ENCODE measurements around the gene SLCO3A1.

SLCO3A1 gene

GRCh38 chr15:92104072-92104471, 250.6 kb downstream of the SLCO3A1 start:
- Histone ChIP-seq H3K36me3 (ENCODE audit: insufficient read depth, low read length) (no peaks in the 10 kb centered on the region), H3K9ac (ENCODE audit: low read length) (no peak overlapping the region), H3K9me3 (ENCODE audit: low read length) (no peaks in the 10 kb centered on the region), H3K4me3 (ENCODE audit: low read depth in 1 of 2, low read length in 2 of 2) (no peak overlapping the region), H3K4me1 (ENCODE audit: insufficient read depth, low read length) (no peaks in the 10 kb centered on the region), H3K27me3 (ENCODE audit: control insufficient read depth in 1 of 2, insufficient read depth in 2 of 2, low read length in 2 of 2) (no peaks in the 10 kb centered on the region), H3K27ac (ENCODE audit: low read depth, low read length) (no peak overlapping the region)

- no peaks in the 10 kb centered on the region for H3K9me3 ChIP-seq (ENCODE audit: low read length)
Measured at GRCh38 chr15:92105611-92106010, 252.1 kb downstream of the SLCO3A1 start.

DNA sequence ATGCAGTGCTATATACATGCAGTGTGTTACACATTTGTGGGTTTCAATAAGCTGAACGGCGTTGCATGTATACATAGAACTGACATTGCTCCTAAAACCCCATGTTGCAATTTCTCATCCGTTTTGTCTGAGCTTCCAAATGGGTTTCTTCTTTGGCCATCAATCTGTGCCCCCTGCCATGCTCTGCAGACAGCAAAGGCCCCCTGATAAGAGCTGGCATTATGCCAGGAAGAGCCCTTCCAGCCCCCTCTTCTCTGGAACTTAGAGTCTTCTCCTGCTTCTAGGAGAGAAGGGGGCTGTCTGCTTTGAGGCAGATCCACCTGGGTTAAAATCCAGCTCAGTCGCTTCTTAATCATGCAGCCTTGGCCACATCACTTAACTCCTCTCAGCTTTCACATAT, 254.0 kb downstream of the SLCO3A1 start:
- Histone ChIP-seq H3K4me3 (ENCODE audit: low read depth in 1 of 2, low read length in 2 of 2) (no peak overlapping the region), H3K4me1 (ENCODE audit: insufficient read depth, low read length) (no peaks in the 10 kb centered on the region)

More at GRCh38 chr15:92105611-92106010, 252.1 kb downstream of the SLCO3A1 start:
- Histone ChIP-seq H3K27me3 (ENCODE audit: control insufficient read depth in 1 of 2, insufficient read depth in 2 of 2, low read length in 2 of 2) (no peaks in the 10 kb centered on the region), H3K4me1 (ENCODE audit: insufficient read depth, low read length) (no peaks in the 10 kb centered on the region), H3K36me3 (ENCODE audit: insufficient read depth, low read length) (no peaks in the 10 kb centered on the region), H3K4me3 (ENCODE audit: low read depth in 1 of 2, low read length in 2 of 2) (no peak overlapping the region), H3K27ac (ENCODE audit: low read depth, low read length) (no peak overlapping the region), H3K9ac (ENCODE audit: low read length) (no peak overlapping the region)

GRCh38 chr15:92109191-92109873, 255.8 kb downstream of the SLCO3A1 start:
- Histone ChIP-seq H3K4me1 (ENCODE audit: insufficient read depth, low read length) (no peaks in the 10 kb centered on the region), H3K36me3 (ENCODE audit: insufficient read depth, low read length) (no peaks in the 10 kb centered on the region), H3K9ac (ENCODE audit: low read length) (no peak overlapping the region), H3K27me3 (ENCODE audit: control insufficient read depth in 1 of 2, insufficient read depth in 2 of 2, low read length in 2 of 2) (no peaks in the 10 kb centered on the region), H3K27ac (ENCODE audit: low read depth, low read length) (no peak overlapping the region), H3K4me3 (ENCODE audit: low read depth in 1 of 2, low read length in 2 of 2) (no peak overlapping the region), H3K9me3 (ENCODE audit: low read length) (no peaks in the 10 kb centered on the region)

More for the DNA sequence above, 254.0 kb downstream of the SLCO3A1 start:
- no peak overlapping the region for H3K9ac ChIP-seq (ENCODE audit: low read length)
- H3K27ac ChIP-seq (ENCODE audit: low read depth, low read length): no peak overlapping the region
- no peaks in the 10 kb centered on the region for H3K27me3 ChIP-seq (ENCODE audit: control insufficient read depth in 1 of 2, insufficient read depth in 2 of 2, low read length in 2 of 2)
- H3K9me3 ChIP-seq (ENCODE audit: low read length): no peaks in the 10 kb centered on the region
- no peaks in the 10 kb centered on the region for H3K36me3 ChIP-seq (ENCODE audit: insufficient read depth, low read length)

- Histone ChIP-seq H3K27me3 (ENCODE audit: control insufficient read depth in 1 of 2, insufficient read depth in 2 of 2, low read length in 2 of 2) (no peaks in the 10 kb centered on the region), H3K9me3 (ENCODE audit: low read length) (no peaks in the 10 kb centered on the region), H3K27ac (ENCODE audit: low read depth, low read length) (no peak overlapping the region), H3K36me3 (ENCODE audit: insufficient read depth, low read length) (no peaks in the 10 kb centered on the region), H3K9ac (ENCODE audit: low read length) (no peak overlapping the region), H3K4me3 (ENCODE audit: low read depth in 1 of 2, low read length in 2 of 2) (no peak overlapping the region), H3K4me1 (ENCODE audit: insufficient read depth, low read length) (no peaks in the 10 kb centered on the region)
Measured at GRCh38 chr15:92111291-92111690, 257.8 kb downstream of the SLCO3A1 start.

DNA sequence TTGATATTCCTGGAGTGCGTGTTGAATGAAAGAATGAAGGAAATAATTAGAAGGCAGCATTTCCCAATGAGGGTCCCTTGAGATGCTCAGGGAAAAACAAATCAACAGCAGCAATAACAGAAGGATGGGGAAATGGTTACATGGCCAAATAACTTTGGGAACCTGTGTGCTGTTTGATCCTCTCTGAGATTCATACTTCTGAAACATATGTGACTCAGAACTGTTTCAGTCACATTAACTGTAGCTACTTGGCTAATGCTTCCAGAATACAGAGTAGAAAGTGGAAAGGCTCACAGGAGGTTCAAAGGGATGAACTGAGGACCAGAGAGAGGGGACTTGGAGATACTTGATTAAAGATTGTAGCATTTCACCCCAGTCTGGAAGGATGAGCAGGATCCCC, 258.2 kb downstream of the SLCO3A1 start:
- H3K4me1 ChIP-seq (ENCODE audit: insufficient read depth, low read length): no peaks in the 10 kb centered on the region
- no peak overlapping the region for H3K4me3 ChIP-seq (ENCODE audit: low read depth in 1 of 2, low read length in 2 of 2)
- H3K36me3 ChIP-seq (ENCODE audit: insufficient read depth, low read length): no peaks in the 10 kb centered on the region
- H3K9me3 ChIP-seq (ENCODE audit: low read length): no peaks in the 10 kb centered on the region
- H3K27me3 ChIP-seq (ENCODE audit: control insufficient read depth in 1 of 2, insufficient read depth in 2 of 2, low read length in 2 of 2): no peaks in the 10 kb centered on the region
- H3K9ac ChIP-seq (ENCODE audit: low read length): no peak overlapping the region
- H3K27ac ChIP-seq (ENCODE audit: low read depth, low read length): no peak overlapping the region

GRCh38 chr15:92112180-92112579, 258.7 kb downstream of the SLCO3A1 start:
- H3K27ac ChIP-seq (ENCODE audit: low read depth, low read length): no peak overlapping the region

DNA sequence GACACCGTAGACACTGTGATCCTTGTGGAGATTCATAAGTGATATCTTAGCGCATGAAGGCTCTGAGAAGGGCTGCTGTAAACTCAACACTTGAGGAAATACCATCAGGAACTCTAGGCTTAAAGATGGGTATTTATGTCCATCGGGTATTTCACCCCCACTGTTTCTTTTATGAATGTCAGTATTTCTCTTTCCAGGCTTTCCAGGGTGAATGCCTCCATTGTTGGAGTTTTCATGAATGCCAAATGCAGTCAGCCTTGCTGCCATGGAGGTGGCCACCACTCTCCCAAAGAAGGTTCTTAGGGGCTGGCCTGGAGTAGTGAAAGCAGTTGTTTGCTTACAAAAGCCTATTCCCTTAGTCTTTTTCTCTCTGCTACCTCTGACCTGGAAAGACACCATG, 259.2 kb downstream of the SLCO3A1 start:
- H3K9ac ChIP-seq (ENCODE audit: low read length): no peak overlapping the region
- H3K4me1 ChIP-seq (ENCODE audit: insufficient read depth, low read length): no peaks in the 10 kb centered on the region
- H3K9me3 ChIP-seq (ENCODE audit: low read length): no peaks in the 10 kb centered on the region
- H3K4me3 ChIP-seq (ENCODE audit: low read depth in 1 of 2, low read length in 2 of 2): no peak overlapping the region
- H3K36me3 ChIP-seq (ENCODE audit: insufficient read depth, low read length): no peaks in the 10 kb centered on the region
- no peak overlapping the region for H3K27ac ChIP-seq (ENCODE audit: low read depth, low read length)
- no peaks in the 10 kb centered on the region for H3K27me3 ChIP-seq (ENCODE audit: control insufficient read depth in 1 of 2, insufficient read depth in 2 of 2, low read length in 2 of 2)

More at GRCh38 chr15:92112180-92112579, 258.7 kb downstream of the SLCO3A1 start:
- H3K9ac ChIP-seq (ENCODE audit: low read length): no peak overlapping the region
- no peak overlapping the region for H3K4me3 ChIP-seq (ENCODE audit: low read depth in 1 of 2, low read length in 2 of 2)
- no peaks in the 10 kb centered on the region for H3K9me3 ChIP-seq (ENCODE audit: low read length)
- H3K4me1 ChIP-seq (ENCODE audit: insufficient read depth, low read length): no peaks in the 10 kb centered on the region
- H3K27me3 ChIP-seq (ENCODE audit: control insufficient read depth in 1 of 2, insufficient read depth in 2 of 2, low read length in 2 of 2): no peaks in the 10 kb centered on the region
- H3K36me3 ChIP-seq (ENCODE audit: insufficient read depth, low read length): no peaks in the 10 kb centered on the region

DNA sequence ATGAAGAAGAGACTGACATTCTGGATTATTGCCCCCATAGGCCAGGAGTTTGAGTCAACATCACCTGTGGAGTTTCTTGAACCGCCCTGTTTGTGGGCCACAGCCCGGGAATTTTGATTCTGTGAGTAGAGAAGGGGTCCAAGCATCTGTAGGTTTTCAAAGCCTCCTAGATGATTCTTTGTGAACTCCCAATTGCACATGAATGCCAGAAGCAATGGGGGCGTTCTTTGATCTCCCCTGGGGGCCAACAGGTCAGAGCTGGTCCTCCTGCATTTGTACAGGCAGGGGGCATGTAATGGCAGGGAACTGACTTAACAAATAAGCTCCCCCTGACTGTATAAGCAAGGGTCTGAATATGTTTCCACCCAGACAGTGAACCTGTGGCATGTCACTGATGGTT, 260.3 kb downstream of the SLCO3A1 start:
- H3K9me3 ChIP-seq (ENCODE audit: low read length): no peaks in the 10 kb centered on the region
- no peaks in the 10 kb centered on the region for H3K27me3 ChIP-seq (ENCODE audit: control insufficient read depth in 1 of 2, insufficient read depth in 2 of 2, low read length in 2 of 2)
- H3K27ac ChIP-seq (ENCODE audit: low read depth, low read length): no peak overlapping the region
- no peak overlapping the region for H3K9ac ChIP-seq (ENCODE audit: low read length)
- H3K36me3 ChIP-seq (ENCODE audit: insufficient read depth, low read length): no peaks in the 10 kb centered on the region
- H3K4me3 ChIP-seq (ENCODE audit: low read depth in 1 of 2, low read length in 2 of 2): no peak overlapping the region
- H3K4me1 ChIP-seq (ENCODE audit: insufficient read depth, low read length): peaks cover 5% of the 10 kb centered on the region

- Histone ChIP-seq H3K27me3 (ENCODE audit: control insufficient read depth in 1 of 2, insufficient read depth in 2 of 2, low read length in 2 of 2) (no peaks in the 10 kb centered on the region), H3K27ac (ENCODE audit: low read depth, low read length) (no peak overlapping the region)
Measured at GRCh38 chr15:92115834-92116233, 262.3 kb downstream of the SLCO3A1 start.

GRCh38 chr15:92116330-92116729, 262.8 kb downstream of the SLCO3A1 start:
- Histone ChIP-seq H3K4me1 (ENCODE audit: insufficient read depth, low read length) (peaks cover 7% of the 10 kb centered on the region), H3K27me3 (ENCODE audit: control insufficient read depth in 1 of 2, insufficient read depth in 2 of 2, low read length in 2 of 2) (no peaks in the 10 kb centered on the region), H3K27ac (ENCODE audit: low read depth, low read length) (no peak overlapping the region), H3K9ac (ENCODE audit: low read length) (no peak overlapping the region), H3K4me3 (ENCODE audit: low read depth in 1 of 2, low read length in 2 of 2) (no peak overlapping the region), H3K9me3 (ENCODE audit: low read length) (no peaks in the 10 kb centered on the region), H3K36me3 (ENCODE audit: insufficient read depth, low read length) (no peaks in the 10 kb centered on the region)

More at GRCh38 chr15:92115834-92116233, 262.3 kb downstream of the SLCO3A1 start:
- peaks cover 7% of the 10 kb centered on the region for H3K4me1 ChIP-seq (ENCODE audit: insufficient read depth, low read length)
- H3K9me3 ChIP-seq (ENCODE audit: low read length): no peaks in the 10 kb centered on the region
- H3K9ac ChIP-seq (ENCODE audit: low read length): no peak overlapping the region
- no peak overlapping the region for H3K4me3 ChIP-seq (ENCODE audit: low read depth in 1 of 2, low read length in 2 of 2)
- no peaks in the 10 kb centered on the region for H3K36me3 ChIP-seq (ENCODE audit: insufficient read depth, low read length)

DNA sequence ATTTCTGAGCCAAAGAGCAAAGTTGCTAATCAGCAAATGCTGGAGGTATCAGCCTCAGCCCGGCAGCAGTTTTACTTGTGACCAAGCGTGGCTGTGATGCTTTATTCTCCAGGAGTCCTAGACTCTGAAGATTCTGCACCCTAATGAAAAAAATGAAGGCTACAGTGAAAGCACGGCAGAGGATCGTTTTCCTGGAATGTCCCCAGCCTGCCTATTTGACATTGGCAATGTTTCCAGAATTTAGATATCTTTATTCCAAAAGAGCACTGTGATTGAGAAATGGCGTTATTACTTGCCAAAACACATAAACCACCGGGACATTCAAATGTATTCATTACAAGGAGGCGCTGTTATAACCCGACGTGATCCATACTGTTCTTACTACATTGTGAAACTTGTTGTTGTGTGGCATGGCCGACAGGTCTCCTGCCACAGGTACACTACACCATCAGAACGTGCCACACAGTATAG, 263.8 kb downstream of the SLCO3A1 start:
- H3K4me3 ChIP-seq (ENCODE audit: low read depth in 1 of 2, low read length in 2 of 2): no peak overlapping the region

More for the DNA sequence above, 263.8 kb downstream of the SLCO3A1 start:
- Histone ChIP-seq H3K36me3 (ENCODE audit: insufficient read depth, low read length) (no peaks in the 10 kb centered on the region), H3K9me3 (ENCODE audit: low read length) (no peaks in the 10 kb centered on the region), H3K27me3 (ENCODE audit: control insufficient read depth in 1 of 2, insufficient read depth in 2 of 2, low read length in 2 of 2) (no peaks in the 10 kb centered on the region), H3K9ac (ENCODE audit: low read length) (no peak overlapping the region), H3K27ac (ENCODE audit: low read depth, low read length) (no peak overlapping the region), H3K4me1 (ENCODE audit: insufficient read depth, low read length) (peaks cover 7% of the 10 kb centered on the region)
